GM12891 (cell line): ENCODE results near the gene HMX3.

Experiments used
- POLR2A ChIP-seq: IDR thresholded peaks from 2 replicates; pipeline ENCODE4 v1.6.1; 2011; ENCODE audit warnings: low read depth, low read length, control low read depth
- POLR2AphosphoS5 ChIP-seq: IDR thresholded peaks from 2 replicates; pipeline ENCODE4 v1.6.1; 2011; ENCODE audit warnings: low read depth, low read length, control low read depth

DNA sequence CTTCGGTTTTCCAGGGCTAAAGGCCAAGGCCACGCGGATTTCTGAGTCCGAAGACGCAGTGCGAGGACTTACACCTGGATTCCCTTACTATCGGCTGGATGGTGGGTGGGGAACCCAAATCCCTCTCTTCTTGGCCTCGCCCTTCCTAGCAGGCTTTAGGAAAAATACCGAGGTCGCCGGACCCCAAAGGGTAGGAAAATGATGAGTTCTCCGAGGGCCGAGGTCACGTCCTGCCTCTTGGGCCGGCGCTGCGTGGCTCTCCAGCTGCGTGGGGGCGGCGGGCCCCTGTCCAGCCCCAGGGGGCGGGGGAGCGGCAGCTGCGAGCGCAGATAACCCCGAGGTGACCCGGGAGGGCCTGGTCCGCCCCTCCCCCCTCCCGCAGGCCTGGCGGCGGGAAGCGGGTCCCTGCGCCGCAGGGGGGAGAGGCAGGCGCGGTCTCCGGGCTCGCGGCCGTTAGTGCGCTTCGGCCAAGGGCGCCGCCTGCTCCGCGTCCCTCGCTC is 805 bp upstream of the HMX3 start:
- TF ChIP-seq POLR2A (no peak), POLR2AphosphoS5 (no peak)
